Kidney (tissue), 14 donors: ENCODE results near the gene FAM186B. TPM values are rescaled to one million over a fixed set of nuclear protein-coding genes. Genes with fewer than 3 reads are reported as not detected.
A peak's percentile ranks its signal among the peaks of the same experiment; 100 is the strongest.

Source experiments
- DNase-seq, 5 donors: peaks; one replicate each; pipeline ENCODE4 v3.0.0-alpha.2; 2013 to 2020
- FAIRE-seq: peaks from 2 replicates; lab custom pipeline; 2012; peaks lifted over from hg19 to GRCh38; lab: Jason Lieb, UNC
- H3K27ac ChIP-seq, 2 donors: one replicate each; pipeline ENCODE4 v1.7.0; 2013; ENCODE audit warnings: low read depth in 2 of 2, low read length in 2 of 2, inconsistent platforms in 1 of 2
- H3K27me3 ChIP-seq: one replicate; pipeline ENCODE4 v1.7.1; 2013; ENCODE audit warnings: low read length, inconsistent platforms; ENCODE audit not compliant: control insufficient read depth, insufficient read depth
- H3K36me3 ChIP-seq, 3 donors: one replicate each; pipeline versions ENCODE4 v1.7.0 to v1.7.1; 2013; ENCODE audit warnings: low read length in 3 of 3, control low read depth in 1 of 3, inconsistent platforms in 1 of 3; ENCODE audit not compliant: insufficient read depth in 3 of 3, control insufficient read depth in 2 of 3
- H3K4me1 ChIP-seq, 3 donors: one replicate each; pipeline versions ENCODE4 v1.7.0 to v1.7.1; 2013; ENCODE audit warnings: low read length in 3 of 3, inconsistent platforms in 1 of 3, low read depth in 1 of 3; ENCODE audit not compliant: control insufficient read depth in 2 of 3, insufficient read depth in 2 of 3
- H3K4me3 ChIP-seq, 3 donors: one replicate each; pipeline versions ENCODE4 v1.7.0 to v1.8.1; 2013; ENCODE audit warnings: low read length in 3 of 3, control low read depth in 1 of 3, inconsistent platforms in 1 of 3
- H3K9ac ChIP-seq, 3 donors: one replicate each; pipeline versions ENCODE4 v1.7.0 to v1.7.1; 2013; ENCODE audit warnings: low read length in 3 of 3, control low read depth in 1 of 3, inconsistent platforms in 1 of 3
- H3K9me3 ChIP-seq, 3 donors: one replicate each; pipeline versions ENCODE4 v1.7.0 to v1.7.1; 2013; ENCODE audit warnings: low read length in 3 of 3, control low read depth in 1 of 3, inconsistent platforms in 1 of 3; ENCODE audit not compliant: control insufficient read depth in 2 of 3, insufficient read depth in 1 of 3
- CTCF ChIP-seq: IDR thresholded peaks from 3 replicates; pipeline ENCODE4 v1.5.1; 2012; ENCODE audit warnings: mild to moderate bottlenecking, moderate library complexity, borderline replicate concordance; ENCODE audit not compliant: insufficient read depth; ENCODE audit errors: extremely low read depth
- intact Hi-C: fragments of 100-400 bp; cut with DNase I; formaldehyde crosslinking; loops from one replicate; pipeline ENCODE4 v1.11.1; 2022
- polyA plus RNA-seq: library from polyadenylated mRNA; stranded (reverse); fragments of 350-450 nt; fragmentation: Illumina TruSeq; extraction: RNeasy Lipid Tissue Mini Kit (QIAGEN cat#74804); gene quantifications from one replicate; pipeline ENCODE4 v1.2.3, GENCODE V29; 2014; ENCODE audit warnings: low read depth, low replicate concordance; ENCODE audit not compliant: insufficient read depth
- total RNA-seq: library from RNA; stranded (reverse); fragmentation: NEBNext Ultra II Directional; extraction: Animal tissue kit (Norgen Biotek cat#: 25700); gene quantifications from one replicate; pipeline ENCODE4 v1.2.1, GENCODE V29; 2021
- donor health status: control.
- donor health status: control.
- donor health status: control.
- donor health status: control.
- donor health status: control.
- donor health status: DM: yes; HTN: yes; CAD: no.
- donor health status: Normal renal cell carcinoma (clear cell type).

FAM186B gene
- total and polyA plus RNA-seq, 2 donors from 2014 or later, result 0.34 to 0.85 TPM

- TF ChIP-seq CTCF, result no peak
- H3K4me1 ChIP-seq, result peaks cover 0 to 14% (median 6%) of the 10 kb centered on the region in 3 donors
- H3K9ac ChIP-seq, result no peak overlapping the region
- no peaks in the 10 kb centered on the region for H3K9me3 ChIP-seq
- no peak for FAIRE-seq
- no peak overlapping the region for H3K4me3 ChIP-seq
- H3K27ac ChIP-seq, result no peak overlapping the region
- intact Hi-C loops, result no loop called here
- no peaks in the 10 kb centered on the region for H3K27me3 ChIP-seq
- no peak for DNase-seq
- no peaks in the 10 kb centered on the region for H3K36me3 ChIP-seq
Observed at GRCh38 chr12:49578471-49579112, 26.8 kb downstream of the FAM186B start.

- no peak overlapping the region for H3K27ac ChIP-seq
- H3K4me1 ChIP-seq, result peaks cover 0 to 10% (median 5%) of the 10 kb centered on the region in 3 donors
- H3K27me3 ChIP-seq, result no peaks in the 10 kb centered on the region
- H3K9me3 ChIP-seq, result no peaks in the 10 kb centered on the region
- no peak overlapping the region for H3K9ac ChIP-seq
- intact Hi-C loops, result no loop called here
- TF ChIP-seq CTCF, result no peak
- no peak overlapping the region for H3K4me3 ChIP-seq
- H3K36me3 ChIP-seq, result no peaks in the 10 kb centered on the region
- FAIRE-seq (no peak), DNase-seq (no peak)
Observed at GRCh38 chr12:49577589-49578315, 27.7 kb downstream of the FAM186B start.

- peak in 1 of 5 donors; percentile 66 for DNase-seq
- Histone ChIP-seq H3K36me3 (peaks cover 0 to 16% (median 5%) of the 10 kb centered on the region in 3 donors), H3K4me3 (peak overlapping the region; percentile 96 to 98 (median 97)), H3K4me1 (peaks cover 0 to 13% (median 7%) of the 10 kb centered on the region in 3 donors), H3K27ac (no peak overlapping the region), H3K9me3 (no peaks in the 10 kb centered on the region), H3K9ac (peak overlapping the region; percentile 26 to 97 (median 94)), H3K27me3 (no peaks in the 10 kb centered on the region)
- TF ChIP-seq CTCF, result no peak
- FAIRE-seq, result no peak
- intact Hi-C loops, result no loop called here
Observed at GRCh38 chr12:49568442-49569162, 36.8 kb downstream of the FAM186B start.
